Dedifferentiated amniotic fluid mesenchymal stem cell (primary cell): Measurements from ENCODE around the gene NET1.
A peak's percentile ranks its signal among the peaks of the same experiment; 100 is the strongest.

Source experiments
- DNase-seq: peaks from one replicate; pipeline ENCODE4 v3.0.0-alpha.2; 2016; ENCODE audit errors: extremely low spot score

The NET1 gene

DNA sequence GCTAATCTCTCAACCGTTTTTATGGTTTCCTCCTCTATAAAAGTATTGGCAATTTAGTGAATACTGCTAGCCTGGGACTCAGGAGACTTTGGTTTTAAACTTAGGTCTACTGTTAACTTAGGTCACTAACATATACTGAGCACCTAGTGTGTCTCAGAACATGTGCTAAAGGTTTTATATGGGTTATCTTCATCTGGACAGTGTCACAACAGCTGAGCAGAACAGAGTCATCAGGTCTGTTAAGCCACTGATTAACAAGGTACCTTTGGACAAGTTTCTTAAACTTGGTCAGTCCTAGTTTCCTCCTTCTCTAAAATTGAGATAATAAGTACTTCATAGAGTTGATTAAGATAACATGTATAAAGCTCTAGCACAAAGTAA lies 30.6 kb downstream of the NET1 start:
- DNase-seq, result no peak

DNA sequence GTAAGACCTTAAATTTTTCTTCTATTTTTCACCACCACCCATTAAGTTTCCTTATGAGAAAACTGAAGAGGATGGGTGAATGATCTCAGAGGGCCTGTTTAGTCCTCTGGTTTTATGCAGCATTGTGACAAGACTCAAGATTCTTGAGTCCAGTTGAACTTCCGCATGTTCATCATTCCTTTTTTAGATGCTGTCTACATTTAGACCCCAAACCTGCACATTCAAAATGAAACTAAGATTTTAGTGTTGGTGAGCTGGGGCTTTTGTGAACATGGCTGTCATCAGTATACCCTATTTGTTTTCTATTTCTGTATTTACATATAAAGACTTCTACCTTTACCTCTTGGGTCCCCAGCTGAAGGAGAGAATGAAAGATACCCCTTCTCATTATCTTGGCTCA lies 31.1 kb downstream of the NET1 start:
- no peak for DNase-seq

DNA sequence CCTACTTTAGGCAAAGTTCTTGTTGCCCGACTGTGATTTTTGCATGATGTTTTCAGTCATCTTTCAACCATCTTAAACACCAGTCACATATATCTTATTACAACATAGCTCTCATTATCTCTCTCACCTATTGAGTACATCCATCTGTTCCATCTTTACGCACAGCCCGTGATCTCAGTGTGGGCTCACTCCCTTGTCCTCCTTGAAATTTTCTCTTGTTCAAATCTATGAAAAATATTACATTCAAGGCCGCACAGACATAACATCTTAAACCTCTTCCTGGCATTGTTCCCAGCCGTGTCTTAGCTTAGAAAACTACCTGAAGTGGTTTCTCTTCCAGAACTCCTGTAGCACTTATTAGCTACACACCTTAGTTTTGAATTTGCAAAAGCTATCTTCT lies 32.6 kb downstream of the NET1 start:
- DNase-seq, result no peak

DNA sequence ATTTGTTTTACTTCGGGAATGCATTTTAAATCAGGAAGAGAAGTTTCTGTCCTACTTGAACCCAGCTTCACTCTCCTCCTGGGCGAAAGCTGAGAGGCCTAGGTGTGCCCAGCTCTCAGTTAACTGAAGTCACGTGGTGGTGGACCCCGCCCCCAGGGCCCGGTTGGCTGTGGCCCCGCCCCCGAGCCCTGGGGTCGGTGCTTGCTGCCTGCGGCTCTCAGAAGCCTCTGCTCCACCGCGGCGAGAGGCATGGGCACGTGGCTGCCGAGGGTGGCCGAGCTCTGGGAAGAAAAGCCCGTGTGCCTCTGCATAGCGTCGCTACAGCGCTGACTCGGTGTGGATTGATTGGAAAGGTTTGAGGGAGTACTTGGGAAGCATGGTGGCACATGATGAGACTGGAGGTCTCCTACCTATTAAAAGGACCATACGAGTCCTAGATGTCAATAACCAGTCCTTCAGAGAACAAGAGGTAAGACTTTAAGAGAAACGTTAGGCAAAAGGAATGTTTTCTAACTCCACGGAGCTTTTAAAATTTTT lies 34.1 kb downstream of the NET1 start:
- DNase-seq, result peak; percentile 84

DNA sequence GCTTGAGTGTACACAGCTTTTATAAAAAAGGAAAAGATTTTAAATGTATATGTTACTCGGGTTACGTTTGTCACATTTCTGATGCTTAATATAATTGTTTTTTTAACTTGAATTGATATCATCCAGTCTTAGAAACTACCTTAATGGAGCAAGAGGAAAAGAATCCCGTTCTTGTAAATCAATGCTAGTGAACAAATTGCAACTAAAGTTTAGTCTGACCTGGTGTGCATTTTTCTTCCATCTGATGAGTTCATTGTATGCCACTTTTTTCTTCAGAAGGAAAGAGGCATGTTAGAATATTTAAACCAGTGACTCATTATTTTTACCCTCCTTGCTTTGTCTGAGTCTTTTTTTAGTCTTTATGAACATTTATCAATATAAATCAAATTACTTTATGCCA lies 34.7 kb downstream of the NET1 start:
- no peak for DNase-seq

DNA sequence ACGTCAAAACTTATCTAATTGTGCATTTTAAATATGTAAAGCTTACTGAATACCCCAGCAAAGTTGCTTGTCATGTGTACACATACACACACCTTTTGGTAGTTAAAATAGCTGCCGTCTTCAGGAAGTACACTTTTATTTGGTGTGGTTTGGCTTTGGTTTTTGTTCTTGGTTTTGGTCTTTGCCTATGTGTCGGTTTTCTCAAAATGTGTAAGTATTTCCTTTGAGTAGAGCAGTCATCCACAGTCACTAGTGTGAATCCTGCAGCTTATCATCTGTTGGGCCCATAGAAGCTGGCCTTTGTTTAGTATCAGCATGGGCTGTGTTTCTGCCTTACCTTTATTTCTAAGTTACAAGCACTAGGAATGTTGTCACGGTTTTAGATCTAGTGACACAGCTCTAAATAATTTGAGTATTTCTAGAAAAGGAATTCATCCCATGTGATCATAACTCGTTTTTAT lies 35.3 kb downstream of the NET1 start:
- DNase-seq, result no peak

DNA sequence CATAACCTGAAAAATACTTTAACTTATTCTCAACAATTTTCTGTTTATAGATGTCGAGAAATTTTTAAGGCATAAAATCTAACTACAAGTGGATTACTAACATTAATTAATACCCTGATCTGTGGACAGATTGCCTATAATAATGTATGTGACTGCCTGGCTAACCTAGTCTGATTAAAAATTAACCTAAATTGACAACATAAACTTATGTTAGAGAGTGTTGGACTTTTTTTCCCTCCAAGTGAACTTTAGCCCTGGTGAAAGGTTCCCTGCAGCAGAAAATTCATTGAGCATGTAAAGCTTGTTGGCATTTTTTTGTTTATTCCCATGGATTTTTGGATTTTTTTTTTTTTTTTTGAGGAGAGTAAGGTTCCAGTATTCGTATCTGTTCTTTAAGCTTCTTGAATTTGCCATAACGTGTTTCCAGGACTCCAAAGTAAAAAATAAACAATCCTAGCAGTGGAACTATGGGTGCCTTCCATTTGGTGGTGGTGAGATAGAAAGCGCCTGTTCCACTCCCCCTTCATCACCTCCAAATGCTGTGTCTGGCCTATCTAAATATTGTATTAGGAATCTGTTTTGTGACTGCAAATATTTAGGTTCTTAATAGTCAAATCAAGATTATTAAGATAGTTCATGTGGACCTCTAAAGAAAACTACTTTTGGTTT lies 36.1 kb downstream of the NET1 start:
- DNase-seq, result no peak

DNA sequence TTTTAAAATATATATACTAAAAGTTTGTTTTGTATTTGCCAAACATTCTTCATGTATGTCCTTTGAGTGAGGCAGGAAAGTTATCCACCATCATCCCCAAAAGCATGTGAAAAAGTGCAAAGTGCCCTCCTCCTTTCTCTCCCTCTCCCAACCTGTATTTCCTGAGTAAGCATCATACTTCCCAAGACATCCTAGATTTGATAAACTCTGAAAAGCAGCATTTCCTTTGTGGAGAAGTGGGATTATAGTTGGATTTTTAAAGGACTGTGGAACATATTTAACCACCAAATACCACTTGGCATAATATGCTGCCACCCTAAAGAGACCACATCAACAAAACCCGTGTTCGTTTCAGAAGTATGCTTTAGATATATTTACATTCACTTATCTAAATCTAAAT lies 36.9 kb downstream of the NET1 start:
- DNase-seq, result no peak

DNA sequence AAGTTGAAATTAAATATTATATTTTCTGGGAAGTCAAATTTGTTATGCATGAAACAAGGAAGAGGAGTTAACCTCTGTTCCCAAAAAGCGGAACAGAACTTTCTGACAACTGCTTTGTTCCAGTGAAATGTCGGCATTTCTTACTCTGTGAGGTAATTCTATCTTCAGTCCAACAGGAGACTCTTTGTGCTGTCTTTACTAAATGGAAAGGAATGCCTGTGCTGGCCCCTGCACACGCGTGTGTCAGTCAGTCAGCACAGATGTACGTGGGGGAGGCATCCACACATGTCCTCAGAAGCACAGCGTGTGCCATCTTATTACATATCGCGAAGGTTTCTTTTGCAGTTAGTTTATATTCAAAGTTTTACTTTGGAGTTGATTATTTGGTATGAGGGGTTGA lies 37.5 kb downstream of the NET1 start:
- DNase-seq, result peak; percentile 74

DNA sequence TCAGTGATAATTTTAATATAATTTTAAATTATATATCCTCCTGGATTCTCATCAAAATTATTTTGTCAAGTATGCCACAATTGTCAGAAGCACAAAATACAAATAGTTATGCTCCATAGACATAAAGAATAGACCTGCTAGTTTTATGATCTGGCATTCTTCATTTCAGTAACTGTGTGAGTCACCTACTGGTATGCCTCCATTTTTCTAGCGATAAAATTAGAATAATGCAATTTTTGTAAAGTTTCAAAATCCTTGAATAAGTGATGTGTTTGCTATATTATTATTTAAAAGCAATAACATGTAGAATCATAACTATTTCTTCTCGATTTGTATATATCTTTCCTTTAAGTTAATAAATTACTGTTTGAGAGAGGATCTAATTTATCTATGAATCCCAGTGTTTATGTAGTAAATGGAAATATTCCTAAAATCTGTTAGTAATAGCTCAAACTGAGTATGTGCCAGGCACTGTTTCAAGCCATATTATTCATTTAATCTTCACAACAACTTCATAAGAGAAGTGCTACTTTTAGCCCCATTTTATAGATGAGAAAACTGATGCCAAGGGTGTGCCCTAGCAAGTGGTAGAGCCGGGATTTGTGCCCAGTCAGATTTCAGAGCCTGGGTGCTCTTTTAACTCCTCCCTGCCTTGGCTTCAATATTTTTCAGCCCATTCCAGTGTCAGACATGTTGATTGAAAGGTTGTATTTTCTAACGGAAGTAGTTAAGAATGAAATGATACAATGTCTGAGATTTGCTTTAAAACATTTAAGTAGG lies 38.4 kb downstream of the NET1 start:
- DNase-seq, result peak; percentile 25

DNA sequence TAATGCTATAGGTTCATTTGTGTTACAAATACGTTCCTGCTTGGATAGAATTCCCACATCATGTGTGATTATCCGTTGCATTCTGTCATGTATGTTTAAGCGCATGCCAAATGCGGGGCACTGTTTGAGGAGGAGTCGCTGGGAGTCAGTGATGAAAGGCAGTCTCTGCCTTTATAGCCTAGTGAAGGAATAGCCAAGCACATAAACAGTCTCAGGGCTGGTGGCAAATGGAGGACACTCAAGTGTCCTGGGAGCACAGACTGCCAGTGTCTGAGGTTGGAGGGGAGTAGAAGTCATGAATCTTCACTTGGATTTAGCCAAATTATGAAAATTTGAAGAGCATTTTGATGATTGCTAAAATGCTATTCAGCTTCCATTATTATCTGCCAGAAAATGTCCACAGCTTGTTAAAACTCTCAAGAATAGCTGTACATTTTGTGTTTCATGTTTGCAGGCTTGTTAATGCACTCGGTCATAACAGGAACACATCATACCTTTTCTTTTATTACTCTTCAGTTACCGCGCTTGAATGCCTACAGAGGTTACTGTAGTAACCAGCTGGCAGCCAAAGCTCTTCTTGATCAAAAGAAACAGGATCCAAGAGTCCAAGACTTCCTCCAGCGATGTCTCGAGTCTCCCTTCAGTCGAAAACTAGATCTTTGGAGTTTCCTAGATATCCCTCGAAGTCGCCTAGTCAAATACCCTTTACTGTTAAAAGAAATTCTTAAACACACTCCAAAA lies 41.6 kb downstream of the NET1 start:
- no peak for DNase-seq

DNA sequence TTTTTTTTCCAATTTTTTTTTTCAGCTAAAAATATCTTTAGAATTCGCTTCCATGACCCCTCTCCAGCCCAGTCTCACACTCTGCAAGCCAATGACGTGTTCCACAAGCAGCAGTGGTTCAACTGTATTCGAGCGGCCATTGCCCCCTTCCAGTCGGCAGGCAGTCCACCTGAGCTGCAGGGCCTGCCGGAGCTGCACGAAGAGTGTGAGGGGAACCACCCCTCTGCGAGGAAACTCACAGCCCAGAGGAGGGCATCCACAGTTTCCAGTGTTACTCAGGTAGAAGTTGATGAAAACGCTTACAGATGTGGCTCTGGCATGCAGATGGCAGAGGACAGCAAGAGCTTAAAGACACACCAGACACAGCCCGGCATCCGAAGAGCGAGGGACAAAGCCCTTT lies 44.2 kb downstream of the NET1 start:
- no peak for DNase-seq

DNA sequence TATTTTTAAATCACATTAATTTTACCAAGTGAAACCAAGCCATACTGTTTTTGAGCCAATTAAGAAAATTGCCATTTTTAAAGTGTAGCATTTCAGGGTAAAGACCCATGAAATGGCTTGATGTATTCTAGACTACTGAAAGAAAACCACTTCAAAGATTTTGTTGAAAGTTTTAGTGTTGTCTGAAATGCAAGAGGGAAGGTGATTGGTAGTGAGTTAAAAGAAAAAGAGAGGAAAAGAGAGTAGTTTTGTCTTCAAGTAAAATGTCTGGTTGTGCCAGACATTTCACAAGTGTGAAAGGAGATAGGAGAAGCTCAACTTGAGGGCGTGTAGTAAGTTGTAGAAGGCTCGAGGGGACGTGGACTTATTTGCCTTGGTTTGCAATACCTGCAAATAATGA lies 45.4 kb downstream of the NET1 start:
- no peak for DNase-seq

DNA sequence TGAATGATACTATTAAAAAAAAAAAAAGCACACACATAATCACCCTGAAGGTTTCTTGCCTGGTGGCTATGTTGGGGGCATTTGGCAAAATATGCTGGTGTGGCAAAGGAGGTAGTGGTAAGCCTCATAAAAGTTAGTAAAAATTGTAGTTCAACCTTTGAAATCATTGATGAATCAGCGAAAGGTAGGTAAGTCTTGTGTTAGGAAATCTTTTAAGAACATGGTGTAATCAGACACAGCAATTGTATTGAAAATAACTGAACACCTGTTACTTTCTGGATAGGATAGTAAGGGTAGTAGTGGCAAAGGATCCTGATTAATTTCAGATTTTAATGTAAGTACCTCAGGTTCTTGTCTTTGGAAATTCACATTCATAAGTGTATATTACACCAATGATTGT lies 46.1 kb downstream of the NET1 start:
- no peak for DNase-seq

DNA sequence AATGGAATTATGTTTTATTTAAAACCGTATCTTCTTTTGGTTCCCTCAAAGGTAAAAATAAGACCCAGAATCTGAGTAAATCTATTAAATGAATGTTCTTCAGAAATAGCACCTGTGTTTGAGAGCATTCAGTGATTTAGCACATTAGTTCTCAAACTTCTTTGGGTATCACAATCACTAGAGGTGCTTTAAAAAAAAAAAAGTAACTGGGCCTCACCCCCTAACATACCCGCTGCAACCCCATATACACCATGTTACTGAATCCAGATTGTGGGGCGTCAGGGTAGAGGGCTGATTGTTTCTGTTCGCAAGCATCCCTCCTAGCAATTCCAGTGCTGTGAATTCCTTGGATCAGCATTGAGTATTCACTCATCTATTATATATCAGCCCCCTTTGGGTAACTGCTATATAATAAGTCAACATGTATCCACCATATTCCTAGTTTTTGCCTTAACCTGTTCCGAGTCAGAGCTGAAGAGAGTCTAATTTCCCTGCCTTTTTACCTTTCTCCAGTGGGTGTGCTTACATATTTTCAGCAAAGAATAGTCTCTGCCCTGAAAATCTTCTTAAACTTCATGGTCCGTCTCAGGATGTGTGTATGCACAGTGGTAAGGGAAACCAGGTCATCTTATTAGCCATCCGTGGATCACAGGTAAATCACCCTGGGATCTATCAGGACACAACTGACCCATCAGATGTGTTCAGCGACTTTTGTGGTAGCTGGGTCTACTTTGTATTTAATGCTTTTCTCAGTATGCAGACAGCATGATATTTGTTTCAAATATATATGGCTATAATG lies 46.8 kb downstream of the NET1 start:
- DNase-seq, result no peak

DNA sequence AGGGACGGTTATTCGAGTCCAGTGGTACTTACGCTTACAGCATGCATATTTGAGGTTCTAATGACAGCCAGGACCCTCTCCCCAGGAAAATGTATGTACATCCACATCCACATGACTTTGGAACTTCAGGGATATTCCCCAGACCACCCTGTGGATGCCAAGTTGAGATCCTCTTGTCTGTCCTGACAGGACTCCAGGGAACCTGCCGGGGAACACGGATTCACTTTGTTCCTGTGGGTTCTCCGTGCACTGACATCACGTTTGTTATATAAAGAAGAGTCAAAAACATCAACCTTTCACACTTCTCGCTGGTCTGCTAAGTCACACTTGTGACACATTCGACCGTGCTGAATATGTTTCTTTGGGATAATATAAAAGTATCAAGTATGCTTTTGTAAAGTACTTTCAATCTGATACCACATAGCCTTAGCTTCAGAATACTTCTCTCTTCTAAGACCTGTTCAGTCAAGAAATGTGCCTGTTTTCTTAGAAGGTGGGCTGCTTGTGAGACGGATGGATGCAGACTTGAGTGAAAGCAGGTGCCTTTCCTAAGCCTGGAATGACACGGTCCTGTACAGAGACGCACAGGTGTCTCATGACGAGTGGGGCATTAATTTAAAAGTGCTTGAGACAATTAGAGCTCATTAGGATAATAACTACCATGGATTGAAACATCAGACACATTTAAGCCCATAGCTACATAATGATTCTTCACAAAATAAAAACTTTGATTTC lies 48.3 kb downstream of the NET1 start:
- DNase-seq, result no peak

DNA sequence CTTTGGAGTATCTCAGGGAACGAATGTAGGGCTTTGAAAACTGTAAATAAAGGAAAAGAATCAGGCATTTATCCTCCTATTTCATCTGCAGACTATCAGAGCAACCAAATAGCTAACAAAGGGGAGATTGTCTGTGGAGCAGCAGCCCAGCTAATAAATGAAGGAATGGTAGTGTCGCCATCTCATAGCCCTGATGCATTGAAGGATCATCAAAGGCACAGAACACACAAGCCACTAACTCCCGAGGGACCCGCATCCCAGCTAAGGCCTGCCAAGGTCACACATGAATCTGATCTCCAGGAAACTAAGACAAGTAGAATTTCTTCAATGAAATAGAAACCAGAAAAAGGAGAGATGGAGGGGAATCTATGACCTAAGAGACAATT lies 48.8 kb downstream of the NET1 start:
- no peak for DNase-seq

DNA sequence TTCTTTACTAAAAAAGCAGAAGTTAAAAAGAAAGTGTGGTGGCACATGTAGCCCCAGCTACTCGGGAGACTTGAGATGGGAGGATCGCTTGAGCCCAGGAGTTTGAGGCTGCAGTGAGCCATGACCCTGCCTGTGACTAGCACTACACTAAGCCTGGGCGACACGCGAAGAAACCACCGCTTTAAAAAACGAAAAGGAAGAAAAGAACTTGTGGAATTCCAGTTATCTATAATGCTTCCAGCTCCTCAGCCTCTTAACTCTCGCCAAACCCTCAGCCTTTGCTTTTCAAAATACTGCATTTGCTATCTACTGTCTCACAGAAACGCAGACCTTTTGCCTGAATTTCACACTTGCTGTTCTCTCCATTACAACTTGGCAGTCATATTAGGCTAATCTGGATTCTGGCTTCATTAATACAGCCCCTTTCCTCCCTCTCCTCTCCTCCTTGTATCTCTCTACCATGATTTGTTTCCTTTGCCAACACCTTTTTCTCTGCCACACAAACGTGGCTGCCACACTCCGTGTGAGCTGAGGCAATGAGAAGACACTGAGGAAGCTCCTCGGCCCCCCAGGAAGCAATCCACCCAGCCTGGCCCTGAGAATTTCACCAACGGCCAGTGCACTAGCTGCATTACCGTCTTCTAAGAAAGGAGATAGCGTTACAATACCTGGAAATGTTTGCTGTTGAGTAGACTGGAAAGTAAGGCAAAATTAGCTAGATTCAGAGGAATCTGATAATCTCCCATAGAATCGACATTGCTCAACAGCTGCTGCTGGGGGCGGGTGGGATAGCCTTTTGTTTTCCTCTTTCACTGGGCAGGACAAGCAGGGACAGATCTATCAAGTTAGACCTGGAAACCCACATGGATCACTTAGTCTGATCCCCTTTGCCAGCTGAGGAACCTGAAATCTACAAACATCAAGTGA lies 49.8 kb downstream of the NET1 start:
- peak; percentile 25 for DNase-seq

DNA sequence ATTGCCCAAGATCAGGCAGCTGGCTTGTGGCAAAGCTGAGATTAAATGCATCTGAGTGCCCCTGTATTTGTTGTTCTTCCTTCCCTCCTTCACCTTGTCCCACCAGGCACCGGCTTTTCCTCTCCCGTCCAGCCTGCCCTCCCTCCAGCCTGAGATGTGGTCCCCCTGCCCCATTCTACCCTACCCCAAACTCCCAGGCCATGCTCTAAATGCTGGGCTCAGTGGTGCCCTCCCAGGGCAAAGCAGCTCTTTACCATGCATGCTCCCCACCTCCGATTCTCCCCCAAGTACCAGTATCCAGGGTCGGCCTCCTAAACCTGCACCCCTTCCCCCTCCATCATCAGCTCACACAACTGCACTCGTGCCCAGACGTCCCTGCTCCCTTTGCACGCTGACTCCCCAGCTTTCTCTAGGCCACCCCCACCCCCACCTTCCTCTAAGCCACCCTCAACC lies 50.5 kb downstream of the NET1 start:
- DNase-seq, result no peak

DNA sequence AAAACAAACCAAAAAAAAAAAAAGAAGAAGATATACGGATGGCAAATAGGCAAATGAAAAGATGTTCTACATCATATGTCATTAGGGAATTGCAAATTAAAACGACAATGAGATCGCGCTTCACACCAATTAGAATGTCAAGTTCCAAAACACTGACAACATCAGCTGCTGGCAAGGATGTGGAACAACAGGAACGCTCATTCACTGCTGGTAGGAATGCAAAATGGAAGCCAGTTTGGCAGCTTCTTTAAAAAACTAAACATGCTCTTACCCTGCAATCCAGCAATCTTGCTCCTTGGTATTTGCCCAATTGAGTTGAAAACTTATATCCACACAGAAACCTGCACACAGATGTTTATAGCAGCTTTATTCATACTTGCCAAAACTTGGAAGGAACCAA lies 52.2 kb downstream of the NET1 start:
- no peak for DNase-seq
